Thymus (tissue), 11 donors: ENCODE results near the gene GTF3C5. TPM values are rescaled to one million over a fixed set of nuclear protein-coding genes. Genes with fewer than 3 reads are reported as not detected.
A peak's percentile ranks its signal among the peaks of the same experiment; 100 is the strongest.

ENCODE experiments used
- DNase-seq, 9 donors: peaks; one replicate each; pipeline ENCODE4 v3.0.0-alpha.2; 2013; ENCODE audit warnings: low spot score in 9 of 9, low read depth in 6 of 9, missing footprints in 1 of 9
- H3K27ac ChIP-seq, 2 donors: one replicate each; pipeline ENCODE4 v1.5.1; 2013; ENCODE audit warnings: control low read depth in 1 of 2, low read depth in 1 of 2, low read length in 1 of 2, mild to moderate bottlenecking in 1 of 2, moderate library complexity in 1 of 2
- H3K27me3 ChIP-seq, 2 donors: one replicate each; pipeline ENCODE4 v1.5.1; 2013; ENCODE audit warnings: low read length in 1 of 2; ENCODE audit not compliant: control insufficient read depth in 2 of 2, insufficient read depth in 1 of 2
- H3K36me3 ChIP-seq, 2 donors: one replicate each; pipeline ENCODE4 v1.5.1; 2013; ENCODE audit warnings: low read length in 1 of 2, mild to moderate bottlenecking in 1 of 2, moderate library complexity in 1 of 2; ENCODE audit not compliant: control insufficient read depth in 2 of 2, insufficient read depth in 2 of 2
- H3K4me1 ChIP-seq, 2 donors: one replicate each; pipeline ENCODE4 v1.5.1; 2013; ENCODE audit warnings: low read length in 2 of 2; ENCODE audit not compliant: control insufficient read depth in 2 of 2, insufficient read depth in 2 of 2
- H3K4me3 ChIP-seq, 2 donors: one replicate each; pipeline ENCODE4 v1.5.1; 2013; ENCODE audit warnings: low read length in 2 of 2, control low read depth in 1 of 2, mild to moderate bottlenecking in 1 of 2
- H3K9me3 ChIP-seq, 2 donors: one replicate each; pipeline ENCODE4 v1.5.1; 2013; ENCODE audit warnings: low read length in 1 of 2, mild to moderate bottlenecking in 1 of 2; ENCODE audit not compliant: control insufficient read depth in 2 of 2, insufficient read depth in 1 of 2
- WGBS: extraction: QIAGEN DNeasy Blood & Tissue Kit; methylation state at CpG from one replicate; pipeline ENCODE4 v1.1.7; 2013; 5-methylcytosine and 5-hydroxymethylcytosine counted together
- polyA plus RNA-seq: library from polyadenylated mRNA; stranded (reverse); fragments of 200-250 nt; gene quantifications from one replicate; pipeline ENCODE4 v1.2.3, GENCODE V29; 2013
- total RNA-seq: library from RNA; stranded (reverse); fragments of 120-200 nt; gene quantifications from one replicate; pipeline ENCODE4 v1.2.4, GENCODE V29; 2013
- donor health status: healthy.

GTF3C5 gene
- total and polyA plus RNA-seq, 2 donors: 64.0 to 85.7 TPM

- H3K4me3 ChIP-seq: no peak overlapping the region
- no peak for DNase-seq
- H3K36me3 ChIP-seq: peaks cover 74 to 76% of the 10 kb centered on the region in 2 donors
- no peak overlapping the region for H3K27ac ChIP-seq
- 97% methylated on average over 15 of the region's 15 CpGs for WGBS
- H3K4me1 ChIP-seq: peaks cover 0 to 5% of the 10 kb centered on the region in 2 donors
- no peaks in the 10 kb centered on the region for H3K27me3 ChIP-seq
- no peaks in the 10 kb centered on the region for H3K9me3 ChIP-seq
Measured at GRCh38 chr9:133045132-133045531, 14.3 kb downstream of the GTF3C5 start.

GRCh38 chr9:133046196-133046899 lies 15.6 kb downstream of the GTF3C5 start:
- peaks cover 0 to 5% of the 10 kb centered on the region in 2 donors for H3K4me1 ChIP-seq
- H3K9me3 ChIP-seq: no peaks in the 10 kb centered on the region
- H3K36me3 ChIP-seq: peaks cover 85 to 87% of the 10 kb centered on the region in 2 donors
- no peak overlapping the region for H3K27ac ChIP-seq
- 98% methylated on average over 9 of the region's 9 CpGs for WGBS
- no peak overlapping the region for H3K4me3 ChIP-seq
- DNase-seq: no peak
- H3K27me3 ChIP-seq: no peaks in the 10 kb centered on the region

DNA sequence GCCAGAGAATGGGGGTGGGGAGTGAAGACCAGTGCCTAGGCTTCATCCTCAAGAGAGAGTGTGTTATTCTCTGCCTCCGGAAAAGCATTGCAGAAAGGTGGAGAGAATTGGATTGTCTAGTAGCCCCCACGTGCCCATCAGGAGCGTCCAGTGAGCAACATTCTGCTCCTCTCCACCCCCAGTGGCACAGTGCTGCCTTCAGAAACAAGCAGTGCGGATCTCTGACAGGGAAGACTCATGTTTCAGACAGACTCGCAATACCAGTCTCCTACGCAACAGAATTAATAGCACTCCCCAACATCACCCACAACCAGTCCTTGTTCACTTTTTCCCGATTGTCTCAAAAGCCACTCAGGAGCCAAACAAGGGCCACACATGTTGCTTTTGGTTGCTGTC lies 16.1 kb downstream of the GTF3C5 start:
- Histone ChIP-seq H3K4me1 (peaks cover 0 to 5% of the 10 kb centered on the region in 2 donors), H3K4me3 (no peak overlapping the region), H3K36me3 (peaks cover 86 to 89% of the 10 kb centered on the region in 2 donors), H3K27ac (no peak overlapping the region), H3K27me3 (no peaks in the 10 kb centered on the region), H3K9me3 (no peaks in the 10 kb centered on the region)
- no peak for DNase-seq
- WGBS: 97% methylated on average over 7 of the region's 7 CpGs

- Histone ChIP-seq H3K4me3 (no peak overlapping the region), H3K27ac (no peak overlapping the region), H3K4me1 (peaks cover 0 to 5% of the 10 kb centered on the region in 2 donors), H3K27me3 (no peaks in the 10 kb centered on the region), H3K36me3 (peaks cover 81 to 88% of the 10 kb centered on the region in 2 donors), H3K9me3 (no peaks in the 10 kb centered on the region)
- WGBS: 25% methylated on average over 5 of the region's 5 CpGs
- DNase-seq: peak in 1 of 9 donors; percentile 52
Measured at GRCh38 chr9:133048595-133048994, 17.8 kb downstream of the GTF3C5 start.

- no peak for DNase-seq
- WGBS: 89% methylated on average over 13 of the region's 13 CpGs
- Histone ChIP-seq H3K27me3 (no peaks in the 10 kb centered on the region), H3K36me3 (peaks cover 81 to 90% of the 10 kb centered on the region in 2 donors), H3K27ac (no peak overlapping the region), H3K4me3 (no peak overlapping the region), H3K9me3 (no peaks in the 10 kb centered on the region), H3K4me1 (peaks cover 0 to 5% of the 10 kb centered on the region in 2 donors)
Measured at GRCh38 chr9:133049043-133049442, 18.2 kb downstream of the GTF3C5 start.

GRCh38 chr9:133050142-133050541 lies 19.3 kb downstream of the GTF3C5 start:
- H3K27ac ChIP-seq: no peak overlapping the region
- no peak overlapping the region for H3K4me3 ChIP-seq
- H3K36me3 ChIP-seq: peaks cover 81 to 90% of the 10 kb centered on the region in 2 donors
- WGBS: 97% methylated on average over 6 of the region's 6 CpGs
- H3K27me3 ChIP-seq: no peaks in the 10 kb centered on the region
- H3K9me3 ChIP-seq: no peaks in the 10 kb centered on the region
- peaks cover 0 to 5% of the 10 kb centered on the region in 2 donors for H3K4me1 ChIP-seq
- DNase-seq: no peak

- no peaks in the 10 kb centered on the region for H3K9me3 ChIP-seq
- H3K4me1 ChIP-seq: peaks cover 0 to 7% of the 10 kb centered on the region in 2 donors
- no peak overlapping the region for H3K27ac ChIP-seq
- WGBS: 95% methylated on average over 10 of the region's 10 CpGs
- no peak overlapping the region for H3K4me3 ChIP-seq
- H3K36me3 ChIP-seq: peaks cover 81 to 90% of the 10 kb centered on the region in 2 donors
- DNase-seq: no peak
- H3K27me3 ChIP-seq: no peaks in the 10 kb centered on the region
Measured at GRCh38 chr9:133050781-133051180, 20.0 kb downstream of the GTF3C5 start.

DNA sequence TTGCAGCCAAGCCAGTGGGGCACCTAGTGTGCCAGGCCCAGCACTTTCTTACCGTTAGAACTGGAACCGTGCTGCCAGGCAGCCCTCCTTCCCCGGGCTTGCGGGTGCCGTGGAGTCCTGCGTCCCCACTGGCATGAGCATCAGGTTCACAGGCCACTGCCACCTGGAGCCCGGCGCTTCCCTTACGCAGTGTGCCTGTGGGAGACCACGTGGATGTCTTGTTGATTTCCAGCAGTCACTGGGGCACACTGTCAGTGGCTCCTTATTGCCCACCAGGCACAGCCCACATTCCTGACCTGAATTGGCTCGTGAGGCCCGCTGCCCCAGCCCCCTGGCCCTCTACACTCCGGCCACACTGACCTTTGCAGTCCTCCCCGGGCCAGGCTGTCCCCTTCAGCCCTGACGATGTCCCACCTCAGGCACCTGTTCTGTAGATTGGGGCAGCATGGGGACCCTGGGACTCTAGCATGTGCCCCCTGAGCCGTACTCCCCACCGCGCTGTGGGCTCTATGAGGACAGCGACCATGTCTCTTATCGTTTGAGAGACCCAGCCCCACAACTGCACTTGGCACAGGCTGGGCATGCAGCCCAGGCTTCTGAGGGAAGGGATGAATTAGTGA lies 20.6 kb downstream of the GTF3C5 start:
- Histone ChIP-seq H3K27ac (no peak overlapping the region), H3K4me3 (no peak overlapping the region), H3K27me3 (no peaks in the 10 kb centered on the region), H3K4me1 (peaks cover 0 to 13% of the 10 kb centered on the region in 2 donors), H3K36me3 (peaks cover 81 to 90% of the 10 kb centered on the region in 2 donors), H3K9me3 (no peaks in the 10 kb centered on the region)
- DNase-seq: no peak
- 98% methylated on average over 20 of the region's 20 CpGs for WGBS

- WGBS: 98% methylated on average over 9 of the region's 9 CpGs
Measured at GRCh38 chr9:133051966-133052539, 21.3 kb downstream of the GTF3C5 start.

More at GRCh38 chr9:133051966-133052539, 21.3 kb downstream of the GTF3C5 start:
- Histone ChIP-seq H3K9me3 (no peaks in the 10 kb centered on the region), H3K36me3 (peaks cover 80 to 88% of the 10 kb centered on the region in 2 donors), H3K27me3 (no peaks in the 10 kb centered on the region), H3K27ac (no peak overlapping the region), H3K4me1 (peaks cover 2 to 20% of the 10 kb centered on the region in 2 donors), H3K4me3 (no peak overlapping the region)
- no peak for DNase-seq
